Fibroblast of the aortic adventitia (primary cell): ENCODE results near the gene NEDD4. TPM values are rescaled to one million over a fixed set of nuclear protein-coding genes. Genes with fewer than 3 reads are reported as not detected.

ENCODE experiments used
- DNase-seq: peaks from one replicate; pipeline ENCODE4 v3.0.0-alpha.2; 2010; ENCODE audit warnings: low read depth
- H3K4me3 ChIP-seq: 2 replicates; pipeline ENCODE4 v1.5.1; 2011; ENCODE audit warnings: low read depth, mild to moderate bottlenecking, control low read depth, low read length, moderate library complexity
- total RNA-seq: library from RNA; depleted of rRNA; stranded (reverse); fragments of >200 nt; gene quantifications from 2 replicates; pipeline ENCODE4 v1.2.3, GENCODE V29; 2012; ENCODE audit warnings: low replicate concordance
- TF ChIP-seq, protein P1 (sequence below): IDR thresholded peaks from 2 replicates; pipeline ENCODE4 v1.5.1; 2011; ENCODE audit warnings: mild to moderate bottlenecking, low read length, control low read depth, inconsistent platforms; ENCODE audit not compliant: insufficient read depth

Gene NEDD4
- total RNA-seq, result 8.1 and 34.3 TPM in 2 replicates

DNA sequence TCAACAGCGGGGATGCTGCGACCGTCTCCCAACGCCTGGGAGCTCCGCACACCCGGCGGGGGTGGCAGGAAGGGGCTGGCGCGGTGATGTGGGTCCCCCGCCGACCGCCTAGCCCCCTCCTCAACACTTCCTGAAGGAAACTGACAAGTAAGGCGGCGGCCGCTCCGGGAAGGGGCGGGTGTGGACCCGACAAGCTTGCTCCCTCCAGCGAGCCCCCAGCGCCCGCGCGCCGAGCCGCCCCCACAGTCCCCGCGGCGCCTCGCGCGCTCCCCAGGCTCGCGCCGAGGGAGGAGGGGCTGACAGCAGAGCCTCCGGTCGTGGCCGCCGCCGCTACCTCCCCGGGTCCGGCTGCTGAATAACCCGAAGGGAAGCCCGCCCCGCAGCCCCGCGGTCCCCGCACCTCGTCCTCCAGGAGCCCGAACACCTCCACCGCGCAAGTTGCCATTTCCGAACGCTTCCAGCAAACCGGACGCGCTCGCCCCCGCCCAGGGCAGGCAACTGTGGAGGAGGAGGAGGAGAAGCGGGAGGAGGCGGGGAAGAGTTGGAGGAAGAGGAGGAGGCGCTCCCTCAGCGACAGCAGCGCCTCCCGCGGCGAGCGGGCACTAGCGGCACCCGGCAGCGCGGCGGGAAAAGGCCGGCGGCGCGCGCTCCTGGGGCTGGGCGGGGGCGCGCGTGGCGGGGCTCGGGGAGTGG is at the start of gene NEDD4:
TSS of gene NEDD4 (minus strand) at position 502 of the 693 bp plus-strand sequence. CDS start at position 445, 57 bp downstream.
- peak; percentile 79 for DNase-seq
- TF ChIP-seq, protein P1, sequence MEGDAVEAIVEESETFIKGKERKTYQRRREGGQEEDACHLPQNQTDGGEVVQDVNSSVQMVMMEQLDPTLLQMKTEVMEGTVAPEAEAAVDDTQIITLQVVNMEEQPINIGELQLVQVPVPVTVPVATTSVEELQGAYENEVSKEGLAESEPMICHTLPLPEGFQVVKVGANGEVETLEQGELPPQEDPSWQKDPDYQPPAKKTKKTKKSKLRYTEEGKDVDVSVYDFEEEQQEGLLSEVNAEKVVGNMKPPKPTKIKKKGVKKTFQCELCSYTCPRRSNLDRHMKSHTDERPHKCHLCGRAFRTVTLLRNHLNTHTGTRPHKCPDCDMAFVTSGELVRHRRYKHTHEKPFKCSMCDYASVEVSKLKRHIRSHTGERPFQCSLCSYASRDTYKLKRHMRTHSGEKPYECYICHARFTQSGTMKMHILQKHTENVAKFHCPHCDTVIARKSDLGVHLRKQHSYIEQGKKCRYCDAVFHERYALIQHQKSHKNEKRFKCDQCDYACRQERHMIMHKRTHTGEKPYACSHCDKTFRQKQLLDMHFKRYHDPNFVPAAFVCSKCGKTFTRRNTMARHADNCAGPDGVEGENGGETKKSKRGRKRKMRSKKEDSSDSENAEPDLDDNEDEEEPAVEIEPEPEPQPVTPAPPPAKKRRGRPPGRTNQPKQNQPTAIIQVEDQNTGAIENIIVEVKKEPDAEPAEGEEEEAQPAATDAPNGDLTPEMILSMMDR, result peak; percentile 65
- peak within 1 kb of the TSS; percentile 76 for H3K4me3 ChIP-seq

DNA sequence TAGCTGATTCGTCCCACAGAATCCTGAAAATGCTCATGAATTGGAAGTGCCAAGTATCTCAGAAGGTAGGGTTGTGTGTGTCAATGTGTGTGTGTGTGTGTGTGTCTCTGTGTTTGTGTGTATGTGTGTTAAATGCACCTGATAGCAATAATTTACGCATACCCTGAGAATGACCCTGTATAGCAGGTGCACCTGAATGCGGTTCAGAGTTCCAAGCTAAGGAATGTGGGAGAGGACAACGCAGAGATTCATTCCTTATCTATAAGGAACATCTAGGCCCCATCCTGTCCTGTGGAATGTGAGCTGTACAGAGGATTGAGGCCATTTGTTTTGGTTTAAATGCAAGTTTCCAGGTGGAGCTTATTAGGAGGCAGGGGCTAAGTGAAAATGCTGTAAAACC is 49.1 kb upstream of the NEDD4 start:
- TF ChIP-seq, protein P1, result no peak
- no peak for DNase-seq
- no peak overlapping the region for H3K4me3 ChIP-seq

DNA sequence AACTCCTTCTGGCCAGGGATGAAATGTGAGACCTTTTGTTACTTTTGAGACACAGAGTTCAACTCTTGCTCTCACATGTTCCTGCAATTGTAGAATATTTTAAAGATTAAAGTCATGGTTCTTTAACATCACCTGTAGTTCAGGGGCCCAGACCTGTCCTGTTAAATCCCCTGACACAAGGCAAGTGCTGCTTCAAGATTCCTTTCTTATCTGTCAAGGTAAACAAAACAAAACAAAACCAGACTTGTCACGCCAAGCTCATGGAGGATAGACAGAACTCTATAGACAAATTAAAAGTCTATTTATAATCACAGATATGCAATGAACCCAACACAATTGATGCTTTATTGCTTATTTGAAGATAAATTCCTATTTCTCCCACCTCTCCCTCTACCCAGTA is 48.6 kb upstream of the NEDD4 start:
- H3K4me3 ChIP-seq, result no peak overlapping the region
- DNase-seq, result no peak
- TF ChIP-seq, protein P1, result no peak

DNA sequence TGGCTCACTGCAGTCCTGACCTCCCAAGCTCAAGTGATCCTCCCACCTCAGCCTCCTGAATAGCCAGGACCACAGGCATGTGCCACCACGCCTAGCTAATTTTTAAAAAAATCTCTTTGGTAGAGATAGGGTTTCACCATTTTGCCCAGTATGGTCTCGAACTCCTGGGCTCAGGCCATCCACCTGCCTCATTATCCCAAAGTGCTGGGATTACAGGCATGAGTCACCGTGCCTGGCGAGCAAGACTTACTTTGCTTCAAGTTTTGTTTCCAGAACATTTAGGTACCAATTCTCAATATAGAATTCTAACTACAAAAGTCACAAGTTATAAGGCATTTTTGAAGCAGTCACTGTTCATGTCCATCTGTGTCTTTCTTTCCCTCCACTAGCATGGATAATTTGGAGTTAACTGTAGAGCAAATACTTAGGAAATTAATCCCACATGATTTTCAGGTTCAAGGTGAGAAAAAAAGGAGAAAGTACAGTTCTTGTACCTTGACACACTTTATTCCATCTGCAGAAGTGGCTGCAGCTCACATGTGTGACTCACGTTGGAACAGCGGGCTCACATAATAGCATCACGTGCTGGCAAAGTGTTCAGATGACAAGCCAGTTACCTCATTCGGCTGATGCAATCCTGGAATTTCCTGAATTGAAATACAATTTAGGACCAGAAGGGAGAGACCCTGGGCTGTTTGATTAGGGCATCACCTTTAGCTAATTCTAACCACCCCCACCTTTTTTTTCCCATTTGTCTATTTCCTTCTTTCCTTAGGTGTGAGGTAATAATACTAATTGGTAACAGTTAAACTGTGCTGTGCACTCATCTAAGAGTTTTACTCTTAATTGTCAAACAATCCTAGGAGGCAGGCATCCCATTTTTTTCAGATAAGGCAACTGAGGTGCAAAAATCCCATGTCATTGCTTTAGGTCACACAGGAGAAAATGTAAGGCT is 46.9 kb upstream of the NEDD4 start:
- TF ChIP-seq, protein P1, result no peak
- DNase-seq, result peak; percentile 98
- no peak overlapping the region for H3K4me3 ChIP-seq

DNA sequence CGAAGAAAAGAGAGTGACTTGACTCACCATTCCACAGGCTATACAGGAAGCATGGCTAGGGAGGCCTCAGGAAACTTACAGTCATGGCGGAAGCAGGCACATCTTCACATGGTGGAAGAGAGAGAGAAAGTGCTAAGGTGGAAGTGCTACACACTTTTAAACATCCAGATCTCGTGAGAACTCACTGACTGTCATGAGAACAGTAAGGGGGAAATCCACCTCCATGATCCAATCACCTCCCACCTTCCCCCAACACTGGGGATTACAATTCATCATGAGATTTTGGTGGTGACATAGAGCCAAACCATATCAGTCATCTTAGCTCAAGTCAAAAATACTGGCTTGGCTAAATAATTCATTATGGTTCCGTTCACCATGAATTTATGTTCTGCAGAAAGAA is 45.3 kb upstream of the NEDD4 start:
- no peak overlapping the region for H3K4me3 ChIP-seq
- no peak for DNase-seq
- TF ChIP-seq, protein P1, result no peak

DNA sequence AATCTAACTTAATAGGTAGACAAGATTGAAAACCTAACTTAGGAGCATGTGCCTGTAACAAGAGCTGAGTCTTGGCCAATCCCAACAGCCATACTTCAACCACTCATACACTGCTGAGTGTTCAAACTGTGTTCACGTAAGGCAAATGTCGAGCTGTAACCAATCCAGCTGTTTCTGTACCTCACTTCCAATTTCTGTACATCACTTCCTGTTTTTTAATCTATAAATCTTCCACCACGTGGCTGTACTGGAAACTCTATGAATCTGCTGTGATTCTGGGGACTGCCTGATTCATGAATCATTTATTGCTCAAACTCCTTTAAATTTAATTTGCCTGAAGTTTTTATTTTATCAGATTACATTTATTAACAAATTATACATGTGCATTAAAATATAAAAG is 44.6 kb upstream of the NEDD4 start:
- peak; percentile 57 for DNase-seq
- TF ChIP-seq, protein P1, result no peak
- no peak overlapping the region for H3K4me3 ChIP-seq
